Measurements from ENCODE around the gene GCM1. TPM values are rescaled to one million over a fixed set of nuclear protein-coding genes. Genes with fewer than 3 reads are reported as not detected.

The GCM1 gene
- polyA plus RNA-seq, 3 donors: 0.08 TPM; not detected in 2

DNA sequence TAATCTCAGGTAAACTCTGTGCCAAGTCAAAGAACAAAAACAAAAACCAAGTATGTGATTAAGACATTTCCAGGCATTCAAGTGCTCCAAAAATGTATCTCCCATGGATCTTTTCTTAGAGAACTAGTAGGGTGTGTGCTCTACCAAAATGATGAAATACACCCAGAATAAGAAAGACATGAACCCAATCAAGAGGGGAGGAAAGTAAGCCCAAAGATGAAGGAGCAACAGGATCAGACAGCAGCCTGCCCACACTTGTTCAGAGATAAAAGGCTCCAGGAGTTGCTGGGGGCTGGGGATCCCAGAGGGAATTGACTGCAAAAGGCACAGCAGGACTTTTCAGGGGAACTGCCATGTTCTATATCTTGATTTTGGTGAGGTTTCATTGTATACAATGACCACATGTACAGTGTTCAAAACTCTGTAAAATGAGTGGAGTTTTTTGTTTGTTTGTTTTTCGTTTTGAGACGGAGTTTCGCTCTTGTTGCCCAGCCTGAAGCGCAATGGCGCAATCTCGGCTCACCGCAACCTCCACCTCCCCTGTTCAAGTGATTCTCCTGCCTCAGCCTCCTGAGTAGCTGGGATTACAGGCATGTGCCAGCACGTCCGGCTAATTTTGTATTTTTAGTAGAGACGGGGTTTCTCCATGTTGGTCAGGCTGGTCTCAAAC is 24.4 kb downstream of the GCM1 start:
- TF ChIP-seq, protein P1, sequence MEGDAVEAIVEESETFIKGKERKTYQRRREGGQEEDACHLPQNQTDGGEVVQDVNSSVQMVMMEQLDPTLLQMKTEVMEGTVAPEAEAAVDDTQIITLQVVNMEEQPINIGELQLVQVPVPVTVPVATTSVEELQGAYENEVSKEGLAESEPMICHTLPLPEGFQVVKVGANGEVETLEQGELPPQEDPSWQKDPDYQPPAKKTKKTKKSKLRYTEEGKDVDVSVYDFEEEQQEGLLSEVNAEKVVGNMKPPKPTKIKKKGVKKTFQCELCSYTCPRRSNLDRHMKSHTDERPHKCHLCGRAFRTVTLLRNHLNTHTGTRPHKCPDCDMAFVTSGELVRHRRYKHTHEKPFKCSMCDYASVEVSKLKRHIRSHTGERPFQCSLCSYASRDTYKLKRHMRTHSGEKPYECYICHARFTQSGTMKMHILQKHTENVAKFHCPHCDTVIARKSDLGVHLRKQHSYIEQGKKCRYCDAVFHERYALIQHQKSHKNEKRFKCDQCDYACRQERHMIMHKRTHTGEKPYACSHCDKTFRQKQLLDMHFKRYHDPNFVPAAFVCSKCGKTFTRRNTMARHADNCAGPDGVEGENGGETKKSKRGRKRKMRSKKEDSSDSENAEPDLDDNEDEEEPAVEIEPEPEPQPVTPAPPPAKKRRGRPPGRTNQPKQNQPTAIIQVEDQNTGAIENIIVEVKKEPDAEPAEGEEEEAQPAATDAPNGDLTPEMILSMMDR (IDR thresholded peaks at IDR 0.05): no peak
- no peaks in the 10 kb centered on the region for H3K4me1 ChIP-seq (ENCODE audit: control insufficient read depth in 1 of 2, insufficient read depth in 2 of 2, low read length in 2 of 2)
- H3K27me3 ChIP-seq (ENCODE audit: control insufficient read depth in 2 of 2, insufficient read depth in 2 of 2, low read length in 2 of 2): no peaks in the 10 kb centered on the region
- no peak for DNase-seq
- no peak overlapping the region for H2AFZ ChIP-seq (ENCODE audit: insufficient read depth, low read depth, low read length, poor library complexity, severe bottlenecking)
- intact Hi-C loops (cut with micrococcal nuclease): no loop called here
- no peaks in the 10 kb centered on the region for H3K79me2 ChIP-seq (ENCODE audit: insufficient read depth, low read length)
- WGBS (ENCODE audit: insufficient coverage): 97% methylated on average over 6 of the region's 10 CpGs
- no peaks in the 10 kb centered on the region for H3K36me3 ChIP-seq (replicated peaks in 1 of 2; ENCODE audit: control insufficient read depth in 1 of 2, insufficient read depth in 2 of 2, low read length in 2 of 2)
- Mint-ChIP-seq H3K27me3 (ENCODE audit: low read depth in 3 of 3) (peaks cover 2 to 11% (median 10%) of the 10 kb centered on the region in 3 donors), H3K27ac (peak overlapping the region in 1 of 7 donors; percentile 36), H3K4me3 (no peak overlapping the region), H3K4me1 (no peaks in the 10 kb centered on the region), H3K9me3 (no peaks in the 10 kb centered on the region), H3K36me3 (no peaks in the 10 kb centered on the region)
- no peaks in the 10 kb centered on the region for H3K9me3 ChIP-seq (replicated peaks in 1 of 2; ENCODE audit: control insufficient read depth in 1 of 2, insufficient read depth in 1 of 2, low read length in 2 of 2)
- H4K20me1 ChIP-seq (ENCODE audit: insufficient read depth, low read length): no peaks in the 10 kb centered on the region
- H3K4me2 ChIP-seq (replicated peaks; ENCODE audit: extremely low read depth, low read length, poor library complexity, severe bottlenecking): no peak overlapping the region
- H3K4me3 ChIP-seq (replicated peaks in 1 of 3; ENCODE audit: low read depth in 2 of 3, low read length in 3 of 3): no peak overlapping the region
- H3K27ac ChIP-seq (ENCODE audit: low read depth in 1 of 2, low read length in 2 of 2): no peak overlapping the region
- no peak overlapping the region for H3K9ac ChIP-seq (ENCODE audit: insufficient read depth, low read length, poor library complexity, severe bottlenecking)

- Mint-ChIP-seq H3K27me3 (ENCODE audit: low read depth in 3 of 3) (peaks cover 0 to 4% (median 4%) of the 10 kb centered on the region in 3 donors), H3K4me3 (no peak overlapping the region), H3K36me3 (no peaks in the 10 kb centered on the region), H3K27ac (peak overlapping the region in 1 of 7 donors; percentile 52), H3K4me1 (no peaks in the 10 kb centered on the region), H3K9me3 (peaks cover 0 to 5% (median 0%) of the 10 kb centered on the region in 7 donors)
- Histone ChIP-seq H2AFZ (ENCODE audit: insufficient read depth, low read depth, low read length, poor library complexity, severe bottlenecking) (no peak overlapping the region), H3K4me1 (ENCODE audit: control insufficient read depth in 1 of 2, insufficient read depth in 2 of 2, low read length in 2 of 2) (no peaks in the 10 kb centered on the region), H3K36me3 (replicated peaks in 1 of 2; ENCODE audit: control insufficient read depth in 1 of 2, insufficient read depth in 2 of 2, low read length in 2 of 2) (no peaks in the 10 kb centered on the region), H3K4me3 (replicated peaks in 1 of 3; ENCODE audit: low read depth in 2 of 3, low read length in 3 of 3) (no peak overlapping the region), H3K79me2 (ENCODE audit: insufficient read depth, low read length) (no peaks in the 10 kb centered on the region), H3K4me2 (replicated peaks; ENCODE audit: extremely low read depth, low read length, poor library complexity, severe bottlenecking) (no peak overlapping the region), H4K20me1 (ENCODE audit: insufficient read depth, low read length) (no peaks in the 10 kb centered on the region), H3K27me3 (ENCODE audit: control insufficient read depth in 2 of 2, insufficient read depth in 2 of 2, low read length in 2 of 2) (no peaks in the 10 kb centered on the region), H3K27ac (ENCODE audit: low read depth in 1 of 2, low read length in 2 of 2) (no peak overlapping the region), H3K9ac (ENCODE audit: insufficient read depth, low read length, poor library complexity, severe bottlenecking) (no peak overlapping the region), H3K9me3 (replicated peaks in 1 of 2; ENCODE audit: control insufficient read depth in 1 of 2, insufficient read depth in 1 of 2, low read length in 2 of 2) (no peaks in the 10 kb centered on the region)
- TF ChIP-seq, protein P1 (IDR thresholded peaks at IDR 0.05): no peak
- intact Hi-C loops (cut with micrococcal nuclease): no loop called here
- DNase-seq: no peak
- 83% methylated on average over 1 of the region's 4 CpGs for WGBS (ENCODE audit: insufficient coverage)
Observed at GRCh38 chr6:53119772-53120409, 28.8 kb downstream of the GCM1 start.
